ENCODE measurements around the gene CCDC80.

Gene CCDC80

DNA sequence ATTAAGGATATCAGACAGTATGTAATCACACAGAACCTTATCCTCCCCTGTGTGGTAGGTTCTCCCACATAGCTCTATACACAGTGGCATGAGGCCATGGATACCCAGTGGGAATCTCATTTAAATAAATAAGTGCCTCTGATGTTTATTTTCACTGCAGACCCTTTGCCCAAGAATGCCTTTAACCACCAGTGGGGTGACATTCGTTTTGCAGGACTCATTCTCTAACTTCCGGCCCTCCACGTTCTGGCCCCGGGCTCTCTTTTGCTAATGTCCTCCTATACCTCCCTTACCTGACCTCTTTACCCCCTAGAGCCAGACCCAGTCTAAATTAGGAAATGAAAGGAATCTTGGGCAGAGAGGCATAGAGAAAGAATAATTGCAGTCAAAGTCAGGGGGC, 8.3 kb downstream of the CCDC80 start:
- ATAC-seq (no peak), DNase-seq (no peak)

DNA sequence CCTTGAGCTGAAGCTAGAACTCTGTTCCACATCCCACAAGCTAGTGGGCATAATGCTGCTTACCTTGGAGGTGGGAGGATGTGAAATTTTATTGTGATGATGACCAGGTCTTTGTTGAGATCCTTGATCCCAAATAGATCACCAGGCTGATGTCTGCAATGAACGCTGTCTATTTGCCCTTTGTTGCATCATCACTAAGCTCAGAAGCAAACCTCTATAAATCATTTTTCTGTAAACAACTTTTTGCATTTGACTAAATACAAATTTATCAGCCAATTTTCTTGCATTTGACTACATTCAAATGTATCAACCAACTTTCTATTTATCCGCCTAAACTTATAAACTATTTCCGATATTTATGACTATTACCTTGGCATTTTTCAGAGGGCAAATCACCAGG, 9.7 kb downstream of the CCDC80 start:
- ATAC-seq, result no peak
- DNase-seq, result no peak

DNA sequence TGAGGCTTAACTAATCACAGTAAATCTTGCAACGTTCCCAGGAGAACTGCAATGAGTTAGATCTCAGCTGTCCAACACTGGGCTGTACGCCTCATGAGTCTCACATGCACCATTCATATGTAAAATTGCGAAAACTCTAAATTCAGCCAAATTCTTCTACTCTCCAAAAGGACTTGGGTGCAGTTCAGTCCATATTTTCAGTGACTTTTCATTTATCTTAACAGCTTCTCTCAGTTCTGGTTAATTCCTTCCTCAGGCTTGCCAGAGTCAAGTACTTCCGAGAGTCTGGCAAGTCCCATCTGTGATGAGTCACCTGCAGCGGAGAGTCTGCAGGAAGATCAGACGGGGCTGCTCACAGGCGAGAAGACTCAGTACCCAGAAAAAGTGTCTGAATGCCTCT, 11.5 kb downstream of the CCDC80 start:
- DNase-seq (peak; percentile 13), ATAC-seq (peak; percentile 40)

- DNase-seq, result no peak
These were observed 12.9 kb downstream of the CCDC80 start for GRCh38 chr3:112627919-112628466.

GRCh38 chr3:112627419-112627818, 13.5 kb downstream of the CCDC80 start:
- DNase-seq (no peak), ATAC-seq (no peak)

More at GRCh38 chr3:112627919-112628466, 12.9 kb downstream of the CCDC80 start:
- ATAC-seq, result no peak

GRCh38 chr3:112623717-112624116, 17.2 kb downstream of the CCDC80 start:
- ATAC-seq (no peak), DNase-seq (no peak)

GRCh38 chr3:112623213-112623612, 17.7 kb downstream of the CCDC80 start:
- ATAC-seq (no peak), DNase-seq (no peak)

- no peak for DNase-seq
- ATAC-seq, result no peak
These were observed 21.6 kb downstream of the CCDC80 start for GRCh38 chr3:112619295-112619694.

GRCh38 chr3:112617285-112617684, 23.7 kb downstream of the CCDC80 start:
- ATAC-seq, result no peak
- DNase-seq, result no peak

- no peak for ATAC-seq
- no peak for DNase-seq
These were observed 24.8 kb downstream of the CCDC80 start for GRCh38 chr3:112615989-112616731.

DNA sequence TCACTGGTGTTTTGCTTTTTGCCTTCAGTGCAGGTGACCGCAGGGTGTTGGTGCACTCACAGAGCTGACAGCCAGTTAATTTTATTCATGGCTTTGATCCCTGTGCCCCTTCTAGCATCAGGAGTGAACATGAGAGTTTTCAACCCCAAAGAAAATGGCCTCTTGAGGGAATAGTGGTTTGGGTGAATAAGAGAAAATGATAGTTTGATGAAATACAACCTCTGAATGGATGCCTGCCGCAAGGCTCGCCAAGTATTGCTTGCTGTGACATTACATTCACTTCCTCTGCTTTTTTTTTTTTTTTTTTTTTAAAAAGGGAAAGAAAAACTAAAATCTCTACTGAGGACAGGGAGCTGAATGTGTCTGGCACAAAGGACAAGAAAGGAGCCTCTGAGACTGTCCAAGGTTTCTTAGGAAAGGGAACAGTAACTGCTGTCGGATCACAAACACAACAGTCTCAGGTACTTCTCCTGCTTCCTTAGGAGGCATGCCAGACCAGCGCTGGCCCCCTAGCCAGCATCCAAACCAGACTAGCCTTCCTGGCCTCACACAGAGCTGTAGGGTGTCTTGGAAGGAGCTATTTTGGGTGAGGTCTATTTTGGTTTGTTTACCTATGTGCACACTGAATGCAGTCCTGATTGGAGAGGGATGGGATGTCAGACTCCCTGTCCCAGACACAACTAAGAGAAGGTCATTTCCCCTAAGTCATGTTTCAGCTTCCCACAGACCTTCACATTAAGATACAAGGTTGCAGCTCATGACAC, 29.0 kb downstream of the CCDC80 start:
- no peak for ATAC-seq

GRCh38 chr3:112610121-112610520, 30.8 kb downstream of the CCDC80 start:
- ATAC-seq (no peak), DNase-seq (no peak)

More for the DNA sequence above, 29.0 kb downstream of the CCDC80 start:
- no peak for DNase-seq

DNA sequence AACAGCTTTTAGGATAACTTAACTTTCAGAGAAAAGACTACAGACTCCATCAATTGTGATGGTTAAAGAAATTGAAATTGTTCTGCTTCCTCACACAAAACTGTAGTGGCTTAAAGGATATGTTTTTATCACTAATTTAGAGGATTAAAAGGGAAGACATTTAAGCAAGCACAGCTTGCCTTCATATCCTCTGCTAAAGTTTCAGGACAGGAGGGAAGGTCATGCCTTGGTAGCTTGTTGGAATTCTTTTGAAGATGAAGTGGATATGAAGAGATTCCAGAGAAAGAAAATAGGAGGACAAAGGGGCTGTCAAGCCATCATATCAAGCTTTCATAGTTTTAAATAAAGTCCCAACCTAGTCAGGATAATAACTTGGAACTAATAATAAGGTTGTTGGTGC, 33.1 kb downstream of the CCDC80 start:
- DNase-seq (no peak), ATAC-seq (no peak)

DNA sequence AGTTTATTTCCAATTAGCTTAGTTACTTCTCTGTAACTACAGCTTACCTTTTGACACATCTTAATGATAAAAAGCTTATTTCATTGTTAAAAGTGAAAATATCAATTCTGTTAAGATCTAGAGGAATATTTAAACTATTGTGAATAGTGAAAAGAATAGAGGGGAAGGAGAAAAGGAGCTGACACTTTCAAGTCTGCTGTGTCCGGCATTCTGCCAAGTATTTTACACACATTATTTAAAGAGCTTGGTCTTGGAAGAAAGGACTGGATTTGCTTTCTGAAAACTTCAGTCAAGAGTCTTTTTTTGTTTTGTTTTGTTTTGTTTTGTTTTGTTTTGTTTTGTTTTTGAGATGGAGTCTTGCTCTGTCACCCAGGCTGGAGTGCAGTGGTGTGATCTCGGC, 34.8 kb downstream of the CCDC80 start:
- DNase-seq (no peak), ATAC-seq (no peak)

- DNase-seq, result no peak
- peak; percentile 40 for ATAC-seq
These were observed 35.7 kb downstream of the CCDC80 start for GRCh38 chr3:112605285-112605684.

GRCh38 chr3:112604536-112604935, 36.4 kb downstream of the CCDC80 start:
- DNase-seq (no peak), ATAC-seq (no peak)

GRCh38 chr3:112602217-112602838, 38.6 kb downstream of the CCDC80 start:
- ATAC-seq (no peak), DNase-seq (no peak)

DNA sequence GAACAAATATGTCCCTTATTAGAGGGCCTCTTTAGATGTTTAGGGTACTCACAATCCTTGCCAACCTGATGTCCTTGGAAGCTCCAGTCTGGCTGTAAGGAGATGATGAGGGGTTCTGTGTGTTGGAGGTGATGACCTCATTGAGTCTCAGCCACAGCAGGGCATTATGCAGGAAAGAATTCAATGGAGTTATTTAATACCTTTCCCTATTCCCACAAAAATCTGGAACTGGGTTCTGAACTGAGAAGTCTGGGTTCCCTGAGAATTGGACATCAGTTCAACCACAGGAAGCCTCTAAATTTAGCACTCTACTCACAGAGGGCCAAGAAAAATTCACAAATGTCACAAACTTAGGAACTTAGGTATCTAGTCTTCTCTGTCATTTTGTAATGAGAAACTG, 42.2 kb downstream of the CCDC80 start:
- DNase-seq (no peak), ATAC-seq (no peak)

DNA sequence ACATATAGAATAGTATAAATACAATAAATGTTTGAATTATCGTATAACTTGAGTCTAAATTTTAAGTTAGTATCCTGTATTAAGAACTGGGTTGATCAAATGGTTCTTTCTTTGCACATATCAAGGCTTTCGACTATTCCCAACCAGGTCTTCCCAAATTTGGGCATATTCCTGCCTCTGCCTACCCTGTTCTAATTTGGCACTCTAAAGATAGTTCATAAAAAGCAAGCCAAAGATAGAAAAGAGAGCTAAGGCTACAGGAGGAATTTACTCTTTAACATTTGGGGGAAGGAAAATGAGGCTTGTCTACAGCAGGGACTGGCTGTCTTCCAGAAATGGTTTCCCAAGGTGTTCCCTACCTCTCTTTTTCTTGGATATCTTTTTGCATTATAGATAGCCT, 43.0 kb downstream of the CCDC80 start:
- no peak for DNase-seq
- ATAC-seq, result no peak

- DNase-seq (no peak), ATAC-seq (no peak)
These were observed 46.1 kb downstream of the CCDC80 start for GRCh38 chr3:112594856-112595255.

GRCh38 chr3:112593258-112593657, 47.7 kb downstream of the CCDC80 start:
- ATAC-seq (no peak), DNase-seq (no peak)

DNA sequence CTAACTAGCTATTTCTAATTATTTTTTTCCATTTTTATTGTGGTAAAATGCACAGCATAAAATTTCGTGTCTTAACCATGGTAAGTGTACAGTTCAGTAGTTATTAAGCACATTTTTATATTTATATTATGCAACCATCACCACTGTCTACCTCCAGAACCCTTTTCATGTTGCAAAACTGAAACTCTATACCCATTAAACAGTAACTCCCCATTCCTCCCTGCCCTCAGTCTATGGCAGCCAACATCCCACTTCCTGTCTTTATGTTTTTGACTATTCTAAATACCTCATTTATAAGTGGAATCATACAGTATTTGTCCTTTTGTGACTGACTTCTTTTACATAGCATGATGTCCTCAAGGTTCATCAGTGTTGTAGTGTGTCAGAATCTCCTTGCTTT, 53.6 kb downstream of the CCDC80 start:
- ATAC-seq, result no peak
- DNase-seq, result no peak

GRCh38 chr3:112585782-112586181, 55.2 kb downstream of the CCDC80 start:
- no peak for ATAC-seq
- no peak for DNase-seq

Data from stimulated activated naive CD8-positive, alpha-beta T cell treated with anti-CD3 and anti-CD28 coated beads, Interleukin-15, Interleukin-2, amounts not matched to agents 100 U/mL and 50 U/mL, for 24 hours (primary cell).